Neuron (in vitro differentiated cells): Measurements from ENCODE around the gene MRPL34.

ENCODE experiments used
- H2AFZ ChIP-seq: one replicate; pipeline ENCODE4 v1.6.1; 2013; ENCODE audit warnings: low read depth, mild to moderate bottlenecking, inconsistent platforms, low read length, moderate library complexity
- H3K27me3 ChIP-seq: one replicate; pipeline ENCODE4 v1.6.1; 2013; ENCODE audit warnings: low read length; ENCODE audit not compliant: insufficient read depth
- H3K36me3 ChIP-seq: one replicate; pipeline ENCODE4 v1.6.1; 2013; ENCODE audit warnings: low read length; ENCODE audit not compliant: insufficient read depth
- H3K4me1 ChIP-seq: one replicate; pipeline ENCODE4 v1.6.1; 2013; ENCODE audit warnings: low read length; ENCODE audit not compliant: insufficient read depth
- H3K4me3 ChIP-seq: 2 replicates; pipeline ENCODE4 v1.5.1; 2013; ENCODE audit warnings: mild to moderate bottlenecking, low read length, moderate library complexity
- H3K9me3 ChIP-seq: one replicate; pipeline ENCODE4 v1.6.1; 2013; ENCODE audit warnings: low read length

The MRPL34 gene

DNA sequence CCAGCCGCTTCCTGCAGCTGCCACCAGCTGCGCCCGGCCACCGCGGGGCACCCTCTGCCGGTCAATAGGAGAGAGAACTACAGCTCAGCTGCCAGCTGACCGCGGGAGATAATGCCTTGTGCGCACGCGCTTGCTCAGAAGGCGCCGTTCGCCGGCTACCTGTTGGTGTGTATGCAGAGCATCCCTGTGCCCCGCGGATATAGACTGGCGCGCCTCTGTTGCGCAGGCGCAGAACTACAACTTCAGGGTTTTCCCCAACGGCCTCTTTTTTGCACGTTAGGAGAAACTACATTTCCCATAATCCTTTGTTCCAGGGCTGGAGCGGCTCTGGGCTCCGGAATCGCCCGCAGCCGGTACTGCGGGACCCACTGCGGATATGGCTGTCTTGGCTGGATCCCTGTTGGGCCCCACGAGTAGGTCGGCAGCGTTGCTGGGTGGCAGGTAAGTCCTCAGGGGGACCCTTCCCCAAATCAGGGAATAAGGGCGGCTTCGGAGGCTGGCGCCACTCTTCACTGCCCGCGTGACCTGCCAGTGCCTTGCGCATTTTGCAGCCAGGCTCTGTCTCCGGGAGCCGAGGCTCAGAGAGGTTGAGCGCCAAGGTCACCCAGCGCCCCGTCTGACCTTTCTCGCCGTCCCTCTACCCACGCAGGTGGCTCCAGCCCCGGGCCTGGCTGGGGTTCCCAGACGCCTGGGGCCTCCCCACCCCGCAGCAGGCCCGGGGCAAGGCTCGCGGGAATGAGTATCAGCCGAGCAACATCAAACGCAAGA is at the start of gene MRPL34:
Gene MRPL34 (plus strand): TSS at position 356 of the 768 bp plus-strand sequence. CDS start 21 bp downstream, at position 377.
- H3K4me1 ChIP-seq: peaks cover 23% of the 10 kb centered on the region
- H3K4me3 ChIP-seq: peak within 1 kb of the TSS; percentile 80
- peaks cover 2% of the 10 kb centered on the region for H3K36me3 ChIP-seq
- no peaks in the 10 kb centered on the region for H3K27me3 ChIP-seq
- H2AFZ ChIP-seq: peak within 1 kb of the TSS; percentile 85
- no peaks in the 10 kb centered on the region for H3K9me3 ChIP-seq

DNA sequence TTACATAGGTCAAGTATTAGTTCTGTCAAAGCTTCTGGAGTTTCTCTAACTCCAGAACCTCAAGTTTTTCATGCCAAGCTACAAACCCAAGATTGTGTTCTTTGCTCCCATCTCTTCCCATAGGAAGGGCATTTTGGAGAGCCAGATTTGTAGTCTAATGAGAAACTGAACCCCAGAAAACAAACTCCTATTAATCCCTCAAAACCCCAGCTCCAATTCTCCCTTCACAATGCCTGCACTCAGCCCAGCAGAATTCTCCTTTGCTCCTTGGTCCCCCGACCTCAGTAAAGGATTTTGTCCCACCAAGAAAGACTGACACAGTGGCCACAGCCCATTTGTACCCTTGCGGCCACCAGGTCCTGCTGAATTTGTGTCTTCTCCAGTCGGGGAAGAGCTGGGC is 49.5 kb upstream of the MRPL34 start:
- H3K4me3 ChIP-seq: no peak overlapping the region
- peaks cover 5% of the 10 kb centered on the region for H3K4me1 ChIP-seq
- H2AFZ ChIP-seq: no peak overlapping the region
- no peaks in the 10 kb centered on the region for H3K27me3 ChIP-seq
- H3K9me3 ChIP-seq: no peaks in the 10 kb centered on the region
- H3K36me3 ChIP-seq: no peaks in the 10 kb centered on the region

DNA sequence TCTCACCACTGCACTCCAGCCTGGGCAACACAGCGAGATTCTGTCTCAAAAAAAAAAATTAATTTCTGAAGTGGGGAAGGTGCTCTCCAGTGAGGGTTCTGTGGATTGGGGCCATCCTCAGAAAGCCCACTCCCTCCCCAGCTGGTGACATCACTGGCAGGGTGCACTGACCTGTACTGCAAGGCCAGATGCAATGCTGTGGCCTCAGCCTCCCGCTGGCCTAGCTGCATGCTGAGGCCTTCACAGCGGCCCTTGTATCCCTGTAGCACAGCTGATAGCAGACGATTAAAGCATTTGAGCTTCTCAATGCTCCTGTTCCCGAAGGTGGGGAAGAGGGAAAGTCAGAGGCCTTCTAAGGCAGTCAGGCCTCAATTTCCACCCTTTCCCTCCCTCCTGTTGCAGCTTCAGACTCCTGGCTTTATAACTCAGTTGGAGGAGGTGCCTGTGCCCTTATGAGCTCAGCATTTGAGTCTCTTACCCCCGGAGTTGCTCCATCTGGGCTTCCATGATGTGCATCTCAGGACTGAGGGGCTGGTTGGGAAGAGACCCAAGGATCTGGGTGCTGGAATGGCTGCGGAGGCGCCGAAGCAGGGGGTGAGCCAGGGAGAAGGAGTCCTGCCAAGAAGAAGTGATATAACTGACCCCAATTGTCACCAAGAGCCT is 46.4 kb upstream of the MRPL34 start:
- Histone ChIP-seq H3K9me3 (no peaks in the 10 kb centered on the region), H3K4me1 (peaks cover 5% of the 10 kb centered on the region), H3K36me3 (no peaks in the 10 kb centered on the region), H3K4me3 (no peak overlapping the region), H2AFZ (no peak overlapping the region), H3K27me3 (no peaks in the 10 kb centered on the region)

DNA sequence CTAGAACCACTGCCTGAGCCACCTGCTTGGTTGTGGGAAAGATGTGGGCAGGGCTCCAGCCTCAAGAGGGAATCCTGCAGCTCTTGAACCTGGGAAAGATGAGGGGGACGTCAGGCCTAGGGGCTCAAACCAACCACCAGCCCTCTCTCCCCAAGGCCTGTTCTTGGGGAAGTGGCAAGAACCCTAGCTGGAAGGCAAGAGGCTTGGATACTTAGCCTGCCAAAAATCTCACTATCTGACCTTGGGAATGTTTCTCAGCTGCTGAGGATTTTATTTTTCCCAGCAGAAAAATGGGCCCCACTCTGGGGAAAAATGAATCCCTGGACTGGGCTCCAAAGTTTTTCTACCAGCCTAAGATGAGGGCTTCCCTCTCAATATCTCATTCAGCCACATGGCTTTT is 45.7 kb upstream of the MRPL34 start:
- H3K4me3 ChIP-seq: no peak overlapping the region
- no peaks in the 10 kb centered on the region for H3K9me3 ChIP-seq
- peaks cover 5% of the 10 kb centered on the region for H3K4me1 ChIP-seq
- no peaks in the 10 kb centered on the region for H3K27me3 ChIP-seq
- no peak overlapping the region for H2AFZ ChIP-seq
- no peaks in the 10 kb centered on the region for H3K36me3 ChIP-seq

DNA sequence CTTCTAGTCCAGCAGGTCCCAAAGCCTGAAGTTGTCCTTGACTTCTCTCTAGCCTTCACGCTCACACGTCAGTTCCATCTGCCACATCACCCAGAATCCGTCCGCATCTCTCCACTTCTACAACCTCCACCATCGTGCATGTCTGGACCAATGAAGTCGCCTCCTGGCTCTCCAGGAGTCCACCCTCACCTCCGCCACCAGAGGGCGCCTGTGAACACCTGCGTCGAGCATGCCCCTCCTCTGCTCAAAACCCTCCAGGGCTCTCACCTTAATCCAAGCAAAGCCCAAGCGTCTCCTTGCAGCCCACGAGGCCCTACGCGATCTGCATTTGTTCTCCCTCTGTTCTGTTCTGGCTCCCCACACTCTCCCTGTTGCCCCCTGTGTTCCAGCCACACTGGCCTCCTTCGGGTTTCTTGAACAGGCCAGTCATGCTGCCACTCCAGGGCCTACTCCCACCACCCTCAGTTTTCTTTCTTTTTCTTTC is 44.8 kb upstream of the MRPL34 start:
- peaks cover 5% of the 10 kb centered on the region for H3K4me1 ChIP-seq
- no peaks in the 10 kb centered on the region for H3K9me3 ChIP-seq
- H2AFZ ChIP-seq: no peak overlapping the region
- no peaks in the 10 kb centered on the region for H3K36me3 ChIP-seq
- no peak overlapping the region for H3K4me3 ChIP-seq
- H3K27me3 ChIP-seq: no peaks in the 10 kb centered on the region

- peaks cover 5% of the 10 kb centered on the region for H3K4me1 ChIP-seq
- no peaks in the 10 kb centered on the region for H3K36me3 ChIP-seq
- H3K27me3 ChIP-seq: no peaks in the 10 kb centered on the region
- no peak overlapping the region for H2AFZ ChIP-seq
- no peak overlapping the region for H3K4me3 ChIP-seq
- no peaks in the 10 kb centered on the region for H3K9me3 ChIP-seq
Measured at GRCh38 chr19:17262557-17262956, 43.1 kb upstream of the MRPL34 start.

DNA sequence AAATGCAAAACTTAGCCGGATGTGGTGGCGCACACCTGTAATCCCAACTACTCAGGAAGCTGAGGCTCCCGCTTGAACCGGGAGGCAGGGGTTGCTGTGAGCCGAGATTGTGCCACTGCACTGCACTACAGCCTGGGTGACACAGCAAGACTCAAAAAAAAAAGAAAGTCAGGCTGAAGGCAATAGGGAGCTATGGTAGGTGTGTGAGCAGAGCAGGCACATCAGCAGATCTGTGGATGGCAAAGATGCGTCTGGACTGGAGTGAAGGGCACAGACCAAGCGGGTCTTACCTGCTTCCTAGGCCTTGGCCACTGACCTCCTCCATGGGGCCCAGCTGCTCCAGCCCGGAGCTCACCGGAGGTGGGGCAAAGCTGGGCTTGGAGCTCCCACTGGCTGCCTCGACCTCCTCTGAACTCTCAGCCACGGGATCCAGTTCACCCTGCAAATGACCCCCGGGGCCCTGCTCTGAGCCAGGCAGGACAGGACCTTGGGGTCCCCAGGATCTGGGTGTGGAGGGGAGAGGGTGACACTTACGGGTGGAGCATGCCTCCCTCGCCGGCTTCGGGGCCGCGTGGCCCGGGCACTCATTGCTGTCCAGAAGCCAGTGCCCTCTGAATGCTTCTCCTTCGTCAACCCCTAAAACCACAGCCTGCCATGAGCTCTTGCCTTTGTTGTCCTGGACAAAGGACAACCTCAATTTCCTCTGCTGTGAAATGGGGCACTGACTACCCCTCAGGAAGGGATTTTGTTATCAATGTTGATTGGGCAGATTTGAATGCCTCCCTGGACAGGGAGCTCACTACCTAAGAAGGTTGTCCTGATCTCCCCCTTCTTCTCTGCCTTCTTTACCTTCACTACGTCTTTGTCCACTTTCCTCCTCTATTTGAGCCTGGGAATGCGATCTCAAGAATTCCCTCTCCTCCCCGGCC is 41.7 kb upstream of the MRPL34 start:
- Histone ChIP-seq H3K4me1 (peaks cover 11% of the 10 kb centered on the region), H3K27me3 (no peaks in the 10 kb centered on the region), H3K4me3 (no peak overlapping the region), H3K36me3 (peaks cover 4% of the 10 kb centered on the region), H2AFZ (no peak overlapping the region), H3K9me3 (no peaks in the 10 kb centered on the region)

DNA sequence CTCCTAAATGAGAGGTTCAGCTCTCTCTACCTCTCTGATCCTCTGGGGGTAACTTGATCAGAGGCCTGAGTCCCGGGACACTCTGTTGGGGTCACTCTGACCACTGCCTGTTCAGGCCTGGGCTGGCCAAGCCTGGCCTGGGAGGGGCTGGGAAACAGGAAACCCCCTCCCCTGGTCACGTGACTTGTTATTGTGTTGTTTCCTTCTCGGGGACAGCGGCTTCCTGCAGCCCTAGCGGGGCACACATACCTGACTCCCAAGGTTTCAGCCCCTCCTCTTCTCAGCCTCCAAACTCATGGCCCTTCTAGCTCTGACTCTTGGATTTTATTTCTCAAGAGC is 41.1 kb upstream of the MRPL34 start, which contains the start of gene USHBP1:
Gene USHBP1 (minus strand): TSS at position 105 of the 339 bp plus-strand sequence. CDS start 446 bp downstream, outside the sequence.
- Histone ChIP-seq H3K4me3 (no peak within 1 kb of the TSS), H3K4me1 (peaks cover 8% of the 10 kb centered on the region), H3K36me3 (peaks cover 6% of the 10 kb centered on the region), H2AFZ (no peak within 1 kb of the TSS), H3K27me3 (no peaks in the 10 kb centered on the region), H3K9me3 (no peaks in the 10 kb centered on the region)

DNA sequence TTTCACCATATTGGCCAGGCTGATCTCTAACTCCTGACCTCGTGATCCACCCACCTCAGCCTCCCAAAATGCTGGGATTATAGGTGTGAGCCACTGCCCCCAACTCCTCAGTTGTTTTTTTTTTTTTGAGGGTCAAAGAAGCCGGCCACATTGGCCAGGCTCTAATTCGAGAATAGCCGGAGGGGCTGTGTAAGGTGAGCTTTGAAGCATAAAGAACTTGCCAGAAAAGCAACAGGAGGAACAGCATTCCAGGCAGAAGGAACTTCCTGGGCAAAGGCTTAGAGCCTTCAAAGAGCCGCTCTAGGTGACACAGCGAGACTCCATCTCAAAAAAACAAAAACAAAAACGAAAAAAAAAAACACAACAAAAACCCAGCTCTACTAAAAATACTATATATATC is 39.6 kb upstream of the MRPL34 start:
- Histone ChIP-seq H3K9me3 (no peaks in the 10 kb centered on the region), H3K4me1 (peaks cover 7% of the 10 kb centered on the region), H2AFZ (no peak overlapping the region), H3K27me3 (no peaks in the 10 kb centered on the region), H3K36me3 (peaks cover 10% of the 10 kb centered on the region), H3K4me3 (no peak overlapping the region)

- Histone ChIP-seq H2AFZ (peak overlapping the region; percentile 66), H3K4me1 (peaks cover 6% of the 10 kb centered on the region), H3K27me3 (no peaks in the 10 kb centered on the region), H3K36me3 (peaks cover 16% of the 10 kb centered on the region), H3K9me3 (no peaks in the 10 kb centered on the region), H3K4me3 (no peak overlapping the region)
Measured at GRCh38 chr19:17266589-17266974, 39.1 kb upstream of the MRPL34 start.

DNA sequence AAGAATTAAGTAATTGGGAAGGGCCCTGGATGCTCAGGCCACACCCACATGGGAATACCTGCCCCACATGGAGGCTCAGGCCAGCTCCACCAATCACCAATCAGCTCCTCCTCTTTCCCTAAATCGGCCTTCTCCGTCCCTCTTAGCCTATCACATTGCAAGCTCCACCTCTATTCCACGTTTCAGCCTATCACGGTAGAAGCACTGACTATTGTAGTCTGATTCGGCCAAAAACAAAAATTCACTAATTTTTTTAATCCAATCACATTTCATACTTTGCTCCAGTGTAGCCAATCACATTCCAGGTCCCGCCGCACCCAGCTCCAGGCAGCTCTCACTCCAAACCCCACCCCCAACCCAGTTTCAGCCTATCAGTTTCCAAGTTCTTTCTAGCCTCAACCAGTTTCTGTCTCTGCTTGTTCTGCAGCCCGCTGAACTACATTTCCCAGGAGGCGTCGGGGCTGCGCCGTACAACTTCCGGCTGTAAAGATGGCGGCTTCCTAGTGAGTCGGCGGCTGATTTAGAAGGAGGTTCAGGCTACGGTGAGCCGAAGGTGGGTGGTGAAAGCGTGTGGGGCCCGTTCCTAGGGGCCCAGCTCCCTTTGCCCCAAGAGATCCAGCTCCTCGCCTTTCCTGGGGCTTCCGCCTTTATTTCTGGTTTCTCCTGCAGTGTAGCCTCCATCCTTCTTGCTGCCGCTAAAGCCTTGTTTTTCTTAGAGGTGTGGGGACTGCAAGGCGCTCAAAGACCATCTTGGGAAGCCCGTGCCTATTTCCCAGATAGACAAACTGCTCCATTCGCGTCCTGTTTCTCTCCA is 38.5 kb upstream of the MRPL34 start, which contains the start of gene BABAM1:
Gene BABAM1 (plus strand): TSS at position 469 of the 814 bp plus-strand sequence. CDS start 1,364 bp downstream, outside the sequence.
- Histone ChIP-seq H3K27me3 (no peaks in the 10 kb centered on the region), H3K4me1 (peaks cover 6% of the 10 kb centered on the region), H3K9me3 (no peaks in the 10 kb centered on the region), H2AFZ (peak within 1 kb of the TSS; percentile 66), H3K4me3 (peak within 1 kb of the TSS; percentile 92), H3K36me3 (peaks cover 20% of the 10 kb centered on the region)

GRCh38 chr19:17268754-17269153 is 36.9 kb upstream of the MRPL34 start:
- no peak overlapping the region for H3K4me3 ChIP-seq
- H3K27me3 ChIP-seq: no peaks in the 10 kb centered on the region
- no peak overlapping the region for H2AFZ ChIP-seq
- H3K4me1 ChIP-seq: peaks cover 6% of the 10 kb centered on the region
- H3K36me3 ChIP-seq: peaks cover 26% of the 10 kb centered on the region
- no peaks in the 10 kb centered on the region for H3K9me3 ChIP-seq
